Measurements from ENCODE around the gene HOXD8. TPM values are rescaled to one million over a fixed set of nuclear protein-coding genes. Genes with fewer than 3 reads are reported as not detected.
A peak's percentile ranks its signal among the peaks of the same experiment; 100 is the strongest.

The HOXD8 gene
- total RNA-seq, 4 donors from 2014 or later = 7.8 to 23.5 (median 13.4) TPM

DNA sequence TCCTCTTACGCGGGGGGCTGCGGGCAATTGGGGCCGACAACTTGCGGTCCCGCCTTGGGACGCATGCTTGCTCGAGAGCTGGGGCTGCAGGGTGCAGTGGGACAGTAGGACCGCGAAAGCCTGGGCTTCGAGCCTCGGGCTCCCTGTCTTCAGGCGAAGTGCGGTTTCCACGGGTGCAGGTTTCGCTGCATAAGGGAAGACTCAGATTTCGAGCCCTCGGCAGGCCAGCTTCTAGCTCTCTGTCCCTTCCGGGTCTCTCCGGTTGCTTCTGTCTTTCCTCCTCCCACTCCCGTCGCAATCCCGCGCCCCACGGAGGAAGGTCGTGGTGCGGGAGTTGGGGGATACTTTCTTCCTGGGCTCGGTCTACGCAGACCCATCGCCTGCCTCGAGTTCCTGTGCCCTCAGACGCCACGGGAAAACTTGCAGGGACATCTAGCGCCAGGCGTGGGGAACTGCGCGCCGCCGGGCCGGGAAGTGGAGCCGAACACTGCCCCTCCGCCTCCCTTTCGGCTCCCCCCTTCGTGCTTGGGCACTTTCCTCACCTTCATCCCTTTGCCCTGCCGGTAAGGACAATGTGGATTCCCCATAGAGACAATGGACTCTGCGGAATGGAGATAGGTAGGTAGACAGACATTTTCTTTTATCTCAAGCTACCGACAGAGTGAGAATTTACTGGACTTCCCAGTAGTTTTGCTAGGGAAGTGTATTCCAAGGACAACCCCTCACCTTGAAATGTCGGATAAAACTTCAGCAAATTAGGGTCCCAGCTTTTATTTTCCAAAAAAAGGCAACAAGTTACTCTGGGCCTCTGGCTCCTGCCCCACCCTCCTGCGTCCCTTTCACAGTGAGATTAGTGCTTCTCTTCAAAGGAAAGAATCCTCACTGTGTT is 41.2 kb upstream of the HOXD8 start:
- 0 to 11% methylated on average over 3 to 49 of the region's 49 CpGs for WGBS, 2 donors (ENCODE audit: low coverage in 1 of 2)
- intact Hi-C loops (cut with DNase I; ENCODE audit: low total_unique reads) = loop anchor here (5.0 to 10.0 kb wide), 3 partner anchors 401 to 833 kb away; no protein-coding TSS in a partner anchor

DNA sequence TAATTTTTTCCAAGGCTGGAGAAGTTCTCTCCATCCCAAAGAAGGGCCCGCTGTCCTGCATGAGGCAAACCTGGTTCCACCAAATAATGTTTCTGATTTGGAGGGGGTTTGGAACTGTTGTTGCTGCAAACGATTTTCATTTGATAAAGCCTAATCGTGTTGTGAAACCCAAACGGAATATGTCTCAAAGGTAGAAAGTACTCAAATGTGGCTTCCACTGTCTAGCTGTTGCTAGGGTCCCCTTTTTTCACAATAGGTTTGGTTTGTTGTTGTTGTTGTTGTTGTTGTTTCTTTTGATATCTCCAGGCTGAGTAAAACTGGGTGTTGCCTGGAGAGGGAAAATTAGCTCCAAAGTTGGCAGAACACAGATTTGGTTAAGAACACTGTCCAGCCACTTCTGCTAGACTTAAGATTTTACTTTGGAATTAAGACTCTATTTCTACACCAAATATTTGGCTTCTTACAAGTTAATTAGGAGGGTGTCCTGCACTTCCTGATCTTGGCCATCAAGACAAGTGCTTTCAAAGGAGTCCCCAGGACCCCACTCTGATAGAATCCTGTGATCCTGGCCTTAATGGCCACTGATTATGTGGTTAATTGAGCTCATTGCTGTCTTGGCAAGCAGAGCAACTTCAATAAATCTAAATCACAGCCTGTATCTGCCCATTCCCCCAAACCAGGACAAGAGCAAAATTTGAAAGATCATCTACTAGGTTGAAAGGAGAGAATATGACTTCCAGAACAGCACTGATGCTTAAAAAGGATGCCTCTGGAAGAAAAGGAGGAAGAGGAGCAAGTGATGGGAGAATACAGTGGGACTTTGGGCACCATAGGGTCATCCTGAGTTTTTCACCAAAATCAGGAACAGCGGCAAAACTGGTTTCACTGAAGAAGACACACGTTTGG is 40.3 kb upstream of the HOXD8 start:
- no peaks in the 10 kb centered on the region for H3K36me3 ChIP-seq
- H3K27ac ChIP-seq = no peak overlapping the region
- no peak overlapping the region for H3K4me3 ChIP-seq
- peaks cover 8 to 44% (median 29%) of the 10 kb centered on the region in 4 donors for H3K4me1 ChIP-seq
- WGBS, 2 donors (ENCODE audit: low coverage in 1 of 2) = 8 to 18% methylated on average over 2 to 6 of the region's 6 CpGs
- H3K9me3 ChIP-seq = no peaks in the 10 kb centered on the region
- DNase-seq = no peak
- intact Hi-C loops (cut with DNase I; ENCODE audit: low total_unique reads) = loop anchor here (5.0 to 10.0 kb wide), 3 partner anchors 402 to 834 kb away; no protein-coding TSS in a partner anchor
- TF ChIP-seq EP300 (IDR thresholded peaks at IDR 0.05; ENCODE audit: low read depth) (no peak), POLR2AphosphoS5 (IDR thresholded peaks at IDR 0.05) (no peak), POLR2A (IDR thresholded peaks at IDR 0.05) (no peak)
- TF ChIP-seq, protein P1, sequence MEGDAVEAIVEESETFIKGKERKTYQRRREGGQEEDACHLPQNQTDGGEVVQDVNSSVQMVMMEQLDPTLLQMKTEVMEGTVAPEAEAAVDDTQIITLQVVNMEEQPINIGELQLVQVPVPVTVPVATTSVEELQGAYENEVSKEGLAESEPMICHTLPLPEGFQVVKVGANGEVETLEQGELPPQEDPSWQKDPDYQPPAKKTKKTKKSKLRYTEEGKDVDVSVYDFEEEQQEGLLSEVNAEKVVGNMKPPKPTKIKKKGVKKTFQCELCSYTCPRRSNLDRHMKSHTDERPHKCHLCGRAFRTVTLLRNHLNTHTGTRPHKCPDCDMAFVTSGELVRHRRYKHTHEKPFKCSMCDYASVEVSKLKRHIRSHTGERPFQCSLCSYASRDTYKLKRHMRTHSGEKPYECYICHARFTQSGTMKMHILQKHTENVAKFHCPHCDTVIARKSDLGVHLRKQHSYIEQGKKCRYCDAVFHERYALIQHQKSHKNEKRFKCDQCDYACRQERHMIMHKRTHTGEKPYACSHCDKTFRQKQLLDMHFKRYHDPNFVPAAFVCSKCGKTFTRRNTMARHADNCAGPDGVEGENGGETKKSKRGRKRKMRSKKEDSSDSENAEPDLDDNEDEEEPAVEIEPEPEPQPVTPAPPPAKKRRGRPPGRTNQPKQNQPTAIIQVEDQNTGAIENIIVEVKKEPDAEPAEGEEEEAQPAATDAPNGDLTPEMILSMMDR (IDR thresholded peaks at IDR 0.05) = no peak
- H3K27me3 ChIP-seq = peaks cover 100% of the 10 kb centered on the region
- in situ Hi-C loops (cut with MboI; ENCODE audit: low pct_ligation_motif_present in 1 of 4, low pct_unique_long_range_greater_than_20kb in 1 of 4, low sequenced_read_pairs in 3 of 4) = loop anchor here in 2 of 4 donors (25.0 kb wide), 2 partner anchors 402 to 727 kb away; no protein-coding TSS in a partner anchor

More for the DNA sequence above, 41.2 kb upstream of the HOXD8 start:
- no peak overlapping the region for H3K27ac ChIP-seq
- H3K36me3 ChIP-seq = no peaks in the 10 kb centered on the region
- H3K9me3 ChIP-seq = no peaks in the 10 kb centered on the region
- in situ Hi-C loops (cut with MboI; ENCODE audit: low pct_ligation_motif_present in 1 of 4, low pct_unique_long_range_greater_than_20kb in 1 of 4, low sequenced_read_pairs in 3 of 4) = loop anchor here in 2 of 4 donors (25.0 kb wide), 2 partner anchors 401 to 726 kb away; no protein-coding TSS in a partner anchor
- H3K4me1 ChIP-seq = peaks cover 3 to 39% (median 26%) of the 10 kb centered on the region in 4 donors
- peak; percentile 59 for DNase-seq
- TF ChIP-seq, protein P1 (IDR thresholded peaks at IDR 0.05) = peak; percentile 67 to 79 (median 73)
- peak in 1 of 3 donors; percentile 8 for TF ChIP-seq POLR2AphosphoS5 (IDR thresholded peaks at IDR 0.05)
- TF ChIP-seq POLR2A (IDR thresholded peaks at IDR 0.05) = no peak
- no peak for TF ChIP-seq EP300 (IDR thresholded peaks at IDR 0.05; ENCODE audit: low read depth)
- peaks cover 100% of the 10 kb centered on the region for H3K27me3 ChIP-seq
- peak overlapping the region in 2 of 4 donors; percentile 15 to 48 for H3K4me3 ChIP-seq

DNA sequence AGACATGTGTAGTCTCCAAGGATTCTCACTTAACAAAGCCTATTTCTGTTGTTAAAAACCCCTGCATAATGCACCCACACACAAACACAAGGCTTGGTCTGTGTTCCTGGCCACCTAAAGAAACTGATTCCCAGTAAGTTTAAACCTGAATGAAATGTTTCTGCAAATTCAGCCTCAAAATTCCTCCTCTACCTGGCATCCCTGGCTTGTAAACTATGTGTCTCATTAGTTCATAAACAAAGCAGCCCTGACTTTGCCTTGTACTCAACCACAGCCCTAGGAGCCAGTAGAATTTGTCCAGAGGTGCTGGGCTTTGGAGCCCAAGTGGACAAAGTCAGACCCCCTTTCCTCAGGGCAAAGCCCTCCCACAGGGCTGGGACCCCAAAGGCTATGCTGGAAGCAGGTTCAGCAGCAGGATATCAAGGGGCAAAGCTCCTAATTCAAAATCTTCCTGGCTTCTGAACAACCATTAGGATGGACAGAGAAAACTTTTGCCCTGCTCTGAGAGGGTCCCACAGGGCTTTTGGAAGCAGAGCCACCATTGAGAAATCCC is 39.6 kb upstream of the HOXD8 start:
- intact Hi-C loops (cut with DNase I; ENCODE audit: low total_unique reads) (loop anchor here (5.0 to 10.0 kb wide), 3 partner anchors 403 to 835 kb away; no protein-coding TSS in a partner anchor), in situ Hi-C loops (cut with MboI; ENCODE audit: low pct_ligation_motif_present in 1 of 4, low pct_unique_long_range_greater_than_20kb in 1 of 4, low sequenced_read_pairs in 3 of 4) (loop anchor here in 3 of 4 donors (10.0 to 25.0 kb wide), 4 partner anchors 403 to 728 kb away; no protein-coding TSS in a partner anchor)
- no peak for DNase-seq
- Histone ChIP-seq H3K9me3 (no peaks in the 10 kb centered on the region), H3K4me1 (peaks cover 8 to 41% (median 25%) of the 10 kb centered on the region in 4 donors), H3K27me3 (peaks cover 100% of the 10 kb centered on the region), H3K36me3 (no peaks in the 10 kb centered on the region), H3K4me3 (no peak overlapping the region), H3K27ac (no peak overlapping the region)
- no peak for TF ChIP-seq POLR2AphosphoS5 (IDR thresholded peaks at IDR 0.05)
- no peak for TF ChIP-seq EP300 (IDR thresholded peaks at IDR 0.05; ENCODE audit: low read depth)
- no peak for TF ChIP-seq POLR2A (IDR thresholded peaks at IDR 0.05)
- TF ChIP-seq, protein P1 (IDR thresholded peaks at IDR 0.05) = no peak
